Duodenal mucosa (tissue), 2 donors: ENCODE measurements around the gene EVC2.

Experiments used
- H3K27ac ChIP-seq: one replicate; pipeline ENCODE4 v1.7.0; 2013; ENCODE audit warnings: low read depth, low read length
- H3K27me3 ChIP-seq, 2 donors: one replicate each; pipeline ENCODE4 v1.7.0; 2013; ENCODE audit warnings: low read length in 2 of 2, control low read depth in 1 of 2; ENCODE audit not compliant: insufficient read depth in 2 of 2, control insufficient read depth in 1 of 2
- H3K36me3 ChIP-seq, 2 donors: one replicate each; pipeline ENCODE4 v1.7.0; 2013; ENCODE audit warnings: low read length in 2 of 2, control low read depth in 1 of 2; ENCODE audit not compliant: insufficient read depth in 2 of 2, control insufficient read depth in 1 of 2
- H3K4me1 ChIP-seq, 2 donors: one replicate each; pipeline ENCODE4 v1.7.0; 2013; ENCODE audit warnings: low read length in 2 of 2, control low read depth in 1 of 2; ENCODE audit not compliant: insufficient read depth in 2 of 2, control insufficient read depth in 1 of 2
- H3K4me3 ChIP-seq, 2 donors: one replicate each; pipeline ENCODE4 v1.7.0; 2013; ENCODE audit warnings: low read length in 2 of 2, low read depth in 1 of 2
- H3K9ac ChIP-seq, 2 donors: one replicate each; pipeline ENCODE4 v1.7.0; 2013; ENCODE audit warnings: low read length in 2 of 2, low read depth in 1 of 2
- H3K9me3 ChIP-seq, 2 donors: one replicate each; pipeline ENCODE4 v1.7.0; 2013; ENCODE audit warnings: low read length in 2 of 2, control low read depth in 1 of 2; ENCODE audit not compliant: control insufficient read depth in 1 of 2

The EVC2 gene

GRCh38 chr4:5685296-5685695, 23.1 kb downstream of the EVC2 start:
- no peak overlapping the region for H3K4me3 ChIP-seq

DNA sequence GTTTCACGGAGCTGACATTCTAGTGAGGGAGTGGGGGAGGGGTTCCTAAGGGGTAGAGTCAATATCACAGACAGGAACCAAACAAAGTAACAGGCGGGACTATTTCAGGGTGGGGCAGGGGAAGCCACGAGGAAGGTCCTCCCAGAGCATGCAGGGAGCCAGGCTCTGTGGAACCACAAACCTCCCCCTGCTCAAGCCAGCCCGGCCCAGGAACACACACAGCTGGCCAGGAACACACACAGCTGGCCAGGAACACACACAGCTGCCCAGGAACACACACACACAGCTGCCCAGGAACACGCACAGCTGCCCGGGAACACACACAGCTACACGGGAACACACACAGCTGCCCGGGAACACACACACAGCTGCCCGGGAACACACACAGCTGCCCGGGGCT, 24.8 kb downstream of the EVC2 start:
- no peaks in the 10 kb centered on the region for H3K9me3 ChIP-seq
- H3K27me3 ChIP-seq, result no peaks in the 10 kb centered on the region
- H3K4me1 ChIP-seq, result no peaks in the 10 kb centered on the region
- H3K36me3 ChIP-seq, result peaks cover 0 to 17% of the 10 kb centered on the region in 2 donors
- no peak overlapping the region for H3K27ac ChIP-seq
- no peak overlapping the region for H3K9ac ChIP-seq
- no peak overlapping the region for H3K4me3 ChIP-seq

More at GRCh38 chr4:5685296-5685695, 23.1 kb downstream of the EVC2 start:
- Histone ChIP-seq H3K36me3 (peaks cover 0 to 17% of the 10 kb centered on the region in 2 donors), H3K4me1 (no peaks in the 10 kb centered on the region), H3K9ac (no peak overlapping the region), H3K27me3 (no peaks in the 10 kb centered on the region), H3K27ac (no peak overlapping the region), H3K9me3 (no peaks in the 10 kb centered on the region)

DNA sequence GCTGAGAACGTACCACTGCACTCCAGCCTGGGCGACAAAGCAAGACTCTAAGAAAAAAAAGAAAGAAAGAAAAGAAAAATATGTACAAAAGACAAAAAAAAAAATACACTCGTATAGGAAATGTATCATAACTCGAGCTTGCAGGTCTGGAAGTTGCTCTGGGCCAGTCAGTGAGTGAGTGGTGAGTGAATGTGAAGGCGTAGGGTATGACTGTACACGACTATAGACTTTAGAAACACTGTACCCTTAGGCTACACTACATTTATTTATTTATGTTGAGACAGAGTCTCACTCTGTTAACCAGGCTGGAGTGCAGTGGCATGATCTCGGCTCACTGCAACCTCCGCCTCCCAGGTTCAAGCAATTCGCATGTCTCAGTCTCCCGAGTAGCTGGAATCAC, 29.4 kb downstream of the EVC2 start:
- peaks cover 0 to 5% of the 10 kb centered on the region in 2 donors for H3K36me3 ChIP-seq
- H3K4me3 ChIP-seq, result no peak overlapping the region
- no peaks in the 10 kb centered on the region for H3K9me3 ChIP-seq
- no peak overlapping the region for H3K9ac ChIP-seq
- no peaks in the 10 kb centered on the region for H3K27me3 ChIP-seq
- H3K27ac ChIP-seq, result no peak overlapping the region
- H3K4me1 ChIP-seq, result no peaks in the 10 kb centered on the region

GRCh38 chr4:5676763-5677162, 31.6 kb downstream of the EVC2 start:
- Histone ChIP-seq H3K9me3 (no peaks in the 10 kb centered on the region), H3K27ac (no peak overlapping the region), H3K36me3 (peaks cover 0 to 5% of the 10 kb centered on the region in 2 donors), H3K9ac (no peak overlapping the region), H3K27me3 (no peaks in the 10 kb centered on the region), H3K4me3 (no peak overlapping the region), H3K4me1 (no peaks in the 10 kb centered on the region)

DNA sequence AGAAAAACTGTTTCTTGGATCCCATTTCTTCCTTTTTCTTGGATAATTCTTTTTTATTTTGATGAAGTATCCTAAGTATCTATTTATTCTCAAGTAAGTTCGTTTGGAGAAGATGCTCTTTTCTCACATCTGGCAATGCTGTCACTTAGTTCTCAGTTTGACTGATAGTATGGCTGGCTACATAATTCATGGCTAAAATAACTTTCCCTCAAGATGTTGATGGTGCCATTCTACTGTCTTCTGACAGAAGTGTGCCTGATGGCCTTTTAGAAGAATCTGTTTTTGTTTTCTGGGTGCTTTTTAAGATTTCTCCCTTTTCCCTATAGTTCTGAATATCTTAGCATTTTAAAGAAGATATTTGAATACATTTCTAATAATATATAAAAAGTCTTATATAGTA, 41.6 kb downstream of the EVC2 start:
- Histone ChIP-seq H3K27ac (no peak overlapping the region), H3K36me3 (no peaks in the 10 kb centered on the region), H3K9ac (no peak overlapping the region), H3K4me1 (no peaks in the 10 kb centered on the region), H3K9me3 (peaks cover 2 to 7% of the 10 kb centered on the region in 2 donors), H3K4me3 (no peak overlapping the region), H3K27me3 (no peaks in the 10 kb centered on the region)

DNA sequence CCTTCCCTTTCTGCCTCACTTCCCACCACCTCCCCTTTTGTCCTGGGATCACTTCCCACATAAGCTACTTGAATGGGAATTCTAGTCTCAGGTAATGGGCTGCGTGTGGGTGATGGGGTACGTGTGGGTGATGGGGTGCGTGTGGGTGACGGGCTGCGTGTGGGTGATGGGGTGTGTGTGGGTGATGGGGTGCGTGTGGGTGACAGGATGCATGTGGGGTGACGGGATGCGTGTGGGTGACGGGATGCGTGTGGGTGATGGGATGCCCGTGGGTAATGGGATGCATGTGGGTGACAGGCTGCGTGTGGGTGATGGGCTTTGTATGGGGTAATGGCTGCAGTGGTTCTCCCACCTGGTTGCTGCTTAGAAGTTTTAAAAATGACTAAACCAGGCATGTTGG, 43.6 kb downstream of the EVC2 start:
- Histone ChIP-seq H3K27me3 (no peaks in the 10 kb centered on the region), H3K4me3 (no peak overlapping the region), H3K9me3 (peaks cover 0 to 8% of the 10 kb centered on the region in 2 donors), H3K36me3 (no peaks in the 10 kb centered on the region), H3K4me1 (no peaks in the 10 kb centered on the region), H3K9ac (no peak overlapping the region), H3K27ac (no peak overlapping the region)

GRCh38 chr4:5662555-5662954, 45.8 kb downstream of the EVC2 start:
- H3K9me3 ChIP-seq, result peaks cover 0 to 8% of the 10 kb centered on the region in 2 donors
- H3K9ac ChIP-seq, result no peak overlapping the region
- H3K4me1 ChIP-seq, result no peaks in the 10 kb centered on the region
- H3K27me3 ChIP-seq, result no peaks in the 10 kb centered on the region
- H3K27ac ChIP-seq, result no peak overlapping the region
- no peaks in the 10 kb centered on the region for H3K36me3 ChIP-seq
- no peak overlapping the region for H3K4me3 ChIP-seq

DNA sequence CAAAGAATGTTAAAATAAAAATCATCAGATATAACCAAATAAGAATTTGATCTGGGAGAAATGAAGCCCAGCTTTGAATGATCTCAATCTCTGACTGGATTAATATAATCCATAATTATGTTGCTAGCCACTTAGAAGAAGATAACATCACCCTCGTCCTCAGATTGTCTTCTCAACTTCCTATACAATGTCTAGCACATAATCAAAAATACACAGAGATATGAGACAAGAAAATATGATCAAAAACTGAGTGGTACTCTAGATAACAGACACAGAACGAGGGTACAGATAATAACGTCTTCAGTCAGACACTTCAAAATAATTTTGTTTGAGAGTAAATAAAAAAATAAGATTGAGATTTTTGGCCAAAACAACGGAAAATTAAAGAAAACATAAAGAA, 47.1 kb downstream of the EVC2 start:
- H3K9me3 ChIP-seq, result peaks cover 0 to 8% of the 10 kb centered on the region in 2 donors
- no peak overlapping the region for H3K9ac ChIP-seq
- no peaks in the 10 kb centered on the region for H3K36me3 ChIP-seq
- H3K27ac ChIP-seq, result no peak overlapping the region
- H3K4me1 ChIP-seq, result no peaks in the 10 kb centered on the region
- no peak overlapping the region for H3K4me3 ChIP-seq
- no peaks in the 10 kb centered on the region for H3K27me3 ChIP-seq

DNA sequence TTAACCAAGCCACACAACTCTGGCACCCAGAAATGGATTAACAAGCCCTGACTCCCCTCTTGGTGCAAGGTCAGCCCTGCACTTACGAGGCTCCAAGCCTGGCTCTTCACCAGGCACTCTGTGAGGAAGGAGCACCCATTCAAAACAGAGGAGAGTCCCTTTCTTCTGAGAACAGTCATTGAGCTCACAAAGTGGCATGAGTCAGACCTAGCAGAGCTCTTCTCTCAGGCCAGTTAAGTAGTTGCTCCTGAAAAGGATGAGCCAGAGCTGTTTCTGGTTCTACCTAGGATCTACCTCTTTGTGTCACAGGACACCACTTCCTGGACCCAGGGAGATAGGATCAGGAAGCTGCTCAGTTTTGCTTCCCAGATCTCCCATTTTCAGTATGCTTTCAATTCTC, 48.2 kb downstream of the EVC2 start:
- no peaks in the 10 kb centered on the region for H3K4me1 ChIP-seq
- no peak overlapping the region for H3K9ac ChIP-seq
- H3K27ac ChIP-seq, result no peak overlapping the region
- H3K9me3 ChIP-seq, result peaks cover 0 to 8% of the 10 kb centered on the region in 2 donors
- H3K36me3 ChIP-seq, result no peaks in the 10 kb centered on the region
- no peaks in the 10 kb centered on the region for H3K27me3 ChIP-seq
- H3K4me3 ChIP-seq, result no peak overlapping the region

GRCh38 chr4:5658974-5659373, 49.4 kb downstream of the EVC2 start:
- no peak overlapping the region for H3K9ac ChIP-seq
- H3K27ac ChIP-seq, result no peak overlapping the region
- H3K4me3 ChIP-seq, result no peak overlapping the region
- H3K4me1 ChIP-seq, result no peaks in the 10 kb centered on the region
- H3K36me3 ChIP-seq, result no peaks in the 10 kb centered on the region
- no peaks in the 10 kb centered on the region for H3K27me3 ChIP-seq
- H3K9me3 ChIP-seq, result peaks cover 0 to 8% of the 10 kb centered on the region in 2 donors

DNA sequence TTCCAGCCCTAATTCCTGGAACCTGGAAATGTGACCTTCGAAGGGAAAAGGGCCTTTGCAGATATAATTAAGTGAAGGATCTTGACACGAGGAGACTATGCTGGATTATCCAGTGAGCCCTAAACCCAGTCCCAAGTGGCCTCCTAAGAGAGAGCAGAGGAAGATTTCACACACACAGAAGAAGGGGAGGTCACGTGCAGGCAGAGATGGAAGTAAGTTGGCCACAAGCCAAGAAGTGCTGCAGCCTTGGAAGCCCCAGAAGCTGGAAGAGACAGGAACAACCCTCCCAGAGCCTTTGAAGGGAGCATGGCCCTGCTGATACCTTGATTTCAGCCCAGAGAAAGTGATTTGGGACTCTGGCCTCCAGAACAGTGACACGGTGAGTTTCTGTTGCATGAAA, 51.9 kb downstream of the EVC2 start:
- H3K27ac ChIP-seq, result no peak overlapping the region
- peaks cover 0 to 3% of the 10 kb centered on the region in 2 donors for H3K9me3 ChIP-seq
- H3K4me1 ChIP-seq, result no peaks in the 10 kb centered on the region
- H3K9ac ChIP-seq, result no peak overlapping the region
- no peaks in the 10 kb centered on the region for H3K27me3 ChIP-seq
- no peak overlapping the region for H3K4me3 ChIP-seq
- no peaks in the 10 kb centered on the region for H3K36me3 ChIP-seq
